HepG2 (cell line): ENCODE results near the gene CDCP1. TPM values are rescaled to one million over a fixed set of nuclear protein-coding genes. Genes with fewer than 3 reads are reported as not detected.

Experiments used
- ATAC-seq: fragments of 200-7000 bp; cut with Tn5 transposase; 3 replicates; pipeline ENCODE4 v1.9.1; 2020; ENCODE audit warnings: mild to moderate bottlenecking, moderate library complexity
- BruUV-seq: library from RNA; stranded (reverse); fragments of 400-500 nt; replicated peaks from 2 replicates; lab custom pipeline; 2021; lab: Mats Ljungman, UMichigan
- CTCF ChIA-PET: fragments of 300-600 bp; formaldehyde crosslinking; extraction: SDS; loops from one replicate; lab custom pipeline; 2021; ENCODE audit warnings: low total read pairs, inconsistent platforms, low intra/inter-chr PET ratio; lab: Yijun Ruan, JAX
- POLR2A ChIA-PET: fragments of 350-600 bp; sonication (Branson Sonifier 250); formaldehyde crosslinking; loops from one replicate; lab custom pipeline; 2020; ENCODE audit warnings: antibody characterized with exemption, inconsistent platforms; lab: Yijun Ruan, JAX
- DNase-seq: peaks from one replicate; pipeline ENCODE4 v3.0.0-alpha.2; 2015; ENCODE audit warnings: low spot score
- FAIRE-seq: peaks from 3 replicates; lab custom pipeline; 2011; peaks lifted over from hg19 to GRCh38; lab: Jason Lieb, UNC
- H2AFZ ChIP-seq: one replicate; pipeline ENCODE4 v1.6.1; 2011; ENCODE audit warnings: low read length, inconsistent platforms
- H3K27ac ChIP-seq: fragments of 300-600 bp; 3 replicates; pipeline ENCODE4 v1.8.0; 2011; ENCODE audit warnings: mixed run types, mild to moderate bottlenecking, mixed read lengths, low read length, inconsistent platforms; ENCODE audit not compliant: insufficient read depth; ENCODE audit errors: extremely low read length
- H3K27me3 ChIP-seq, 2 experiments: fragments of 200-600 bp in 1 of 2; 2 replicates in 1 of 2; 3 replicates in 1 of 2; pipeline versions ENCODE4 v1.6.0 to v1.8.0; 2011; ENCODE audit warnings: low read length in 2 of 2, mild to moderate bottlenecking in 2 of 2, moderate library complexity in 2 of 2, inconsistent platforms in 1 of 2; ENCODE audit not compliant: insufficient read depth in 2 of 2, control insufficient read depth in 1 of 2
- H3K36me3 ChIP-seq, 2 experiments: fragments of 200-600 bp in 1 of 2; replicated peaks in 1 of 2; 2 replicates in 1 of 2; 3 replicates in 1 of 2; pipeline versions ENCODE4 v1.5.1 to v1.8.0; 2011; ENCODE audit warnings: low read length in 2 of 2, inconsistent platforms in 1 of 2; ENCODE audit not compliant: insufficient read depth in 2 of 2, control insufficient read depth in 1 of 2
- H3K4me1 ChIP-seq: 2 replicates; pipeline ENCODE4 v1.5.1; 2012; ENCODE audit warnings: low read length, inconsistent platforms; ENCODE audit not compliant: insufficient read depth
- H3K4me2 ChIP-seq: 2 replicates; pipeline ENCODE4 v1.6.0; 2011; ENCODE audit warnings: low read depth, low read length, inconsistent platforms
- H3K4me3 ChIP-seq, 3 experiments: fragments of 200-600 bp in 1 of 3; sonication (generic), shearing (Covaris generic) in 1 of 3; replicated peaks in 1 of 3; 2 replicates each; pipeline ENCODE4 v1.5.1; 2011 to 2016; ENCODE audit warnings: low read length in 3 of 3, inconsistent platforms in 2 of 3, low read depth in 2 of 3, mild to moderate bottlenecking in 2 of 3, control low read depth in 1 of 3, mixed read lengths in 1 of 3; ENCODE audit not compliant: insufficient read depth in 1 of 3
- H3K79me2 ChIP-seq: one replicate; pipeline ENCODE4 v1.6.1; 2011; ENCODE audit warnings: low read length, inconsistent platforms; ENCODE audit not compliant: insufficient read depth
- H3K9ac ChIP-seq: 2 replicates; pipeline ENCODE4 v1.6.0; 2011; ENCODE audit warnings: mild to moderate bottlenecking, low read depth, low read length, inconsistent platforms; ENCODE audit not compliant: insufficient read depth
- H3K9me3 ChIP-seq: 2 replicates; pipeline ENCODE4 v1.5.1; 2012; ENCODE audit warnings: mild to moderate bottlenecking, low read length
- H4K20me1 ChIP-seq: 2 replicates; pipeline ENCODE4 v1.6.0; 2011; ENCODE audit warnings: inconsistent platforms, mild to moderate bottlenecking, low read length, moderate library complexity; ENCODE audit not compliant: insufficient read depth
- GABPA ChIP-seq, 2 experiments: IDR thresholded peaks; 2 replicates each; pipeline ENCODE4 v1.6.1; 2011 to 2016; ENCODE audit warnings: low read depth in 2 of 2, low read length in 1 of 2, missing biosample characterization in 1 of 2, missing genetic modification characterization in 1 of 2
- GATAD1 ChIP-seq: IDR thresholded peaks from 2 replicates; pipeline ENCODE4 v1.6.1; 2016; ENCODE audit warnings: missing genetic modification reagents, missing compliant biosample characterization
- MAX ChIP-seq: IDR thresholded peaks from 2 replicates; pipeline ENCODE4 v1.6.1; 2012; ENCODE audit warnings: inconsistent platforms
- PCBP1 ChIP-seq: fragments of 200-400 bp; formaldehyde crosslinking; IDR thresholded peaks from 2 replicates; pipeline ENCODE4 v1.6.1; 2017; ENCODE audit warnings: mild to moderate bottlenecking, low read depth, low read length, borderline replicate concordance
- TBX3 ChIP-seq: fragments of 450-650 bp; IDR thresholded peaks from 2 replicates; pipeline ENCODE4 v1.6.1; 2017; ENCODE audit warnings: antibody characterized with exemption, mild to moderate bottlenecking, inconsistent platforms, borderline replicate concordance
- TSC22D2 ChIP-seq: sonication (generic); formaldehyde crosslinking; IDR thresholded peaks from 2 replicates; pipeline ENCODE4 v1.5.1; 2020; ENCODE audit warnings: missing genetic modification reagents, mild to moderate bottlenecking, borderline replicate concordance
- ZBTB14 ChIP-seq: sonication (generic); formaldehyde crosslinking; IDR thresholded peaks from 2 replicates; pipeline ENCODE4 v1.4.0; 2020; ENCODE audit warnings: missing genetic modification reagents
- ZNF160 ChIP-seq: sonication (generic); formaldehyde crosslinking; IDR thresholded peaks from 2 replicates; pipeline ENCODE4 v1.8.0; 2022; ENCODE audit warnings: mild to moderate bottlenecking, inconsistent platforms, missing genetic modification reagents
- ZNF224 ChIP-seq: sonication (generic); formaldehyde crosslinking; IDR thresholded peaks from 2 replicates; pipeline ENCODE4 v1.5.0; 2020; ENCODE audit warnings: mild to moderate bottlenecking, missing genetic modification reagents
- ZNF280B ChIP-seq: sonication (generic); formaldehyde crosslinking; IDR thresholded peaks from 2 replicates; pipeline ENCODE4 v1.5.0; 2020; ENCODE audit warnings: missing genetic modification reagents, mild to moderate bottlenecking, borderline replicate concordance
- ZNF577 ChIP-seq: sonication (generic); formaldehyde crosslinking; IDR thresholded peaks from 2 replicates; pipeline ENCODE4 v1.4.0; 2020; ENCODE audit warnings: mild to moderate bottlenecking, low read depth, missing genetic modification reagents, borderline replicate concordance
- ZNF713 ChIP-seq: sonication (generic); formaldehyde crosslinking; IDR thresholded peaks from 2 replicates; pipeline ENCODE4 v1.4.0; 2020; ENCODE audit warnings: mild to moderate bottlenecking, missing genetic modification reagents
- ZNF784 ChIP-seq: sonication (generic); formaldehyde crosslinking; IDR thresholded peaks from 2 replicates; pipeline ENCODE4 v1.5.1; 2020; ENCODE audit warnings: missing genetic modification reagents, mild to moderate bottlenecking, borderline replicate concordance
- ZSCAN29 ChIP-seq: sonication (generic); formaldehyde crosslinking; conservative IDR thresholded peaks from 2 replicates; pipeline ENCODE4 v1.4.0; 2020; ENCODE audit warnings: mild to moderate bottlenecking, missing genetic modification reagents
- WGBS: methylation state at CpG from one replicate; pipeline ENCODE4 v1.1.6; 2017; ENCODE audit warnings: low lambda C conversion rate; 5-methylcytosine and 5-hydroxymethylcytosine counted together
- in situ Hi-C: cut with HindIII; loops from 2 replicates; pipeline ENCODE4 v1.10.0; 2017; ENCODE audit warnings: low pct_unique_long_range_greater_than_20kb; ENCODE audit not compliant: extremely low pct_ligation_motif_present
- intact Hi-C: fragments of 100-400 bp; cut with micrococcal nuclease; formaldehyde crosslinking; loops from one replicate; pipeline ENCODE4 v1.10.0; 2022; ENCODE audit not compliant: unreplicated experiment
- polyA plus RNA-seq, 8 experiments: library from polyadenylated mRNA; depleted of rRNA in 3 of 8; stranded (reverse) in 7 of 8; unstranded in 1 of 8; fragments of >200 nt; fragmentation: Illumina TruSeq in 4 of 8; extraction: Trizol in 4 of 8; gene quantifications; 2 replicates each; pipeline versions ENCODE4 v1.2.1 to v1.2.3, GENCODE V29; 2011 to 2016; ENCODE audit warnings: low read depth in 4 of 8, missing spikeins in 1 of 8, mixed read lengths in 1 of 8; ENCODE audit not compliant: insufficient read depth in 1 of 8
- total RNA-seq, 5 experiments: library from RNA; depleted of rRNA; stranded (reverse); fragments of >200 nt; fragmentation: Illumina TruSeq; extraction: Trizol; gene quantifications; 2 replicates each; pipeline ENCODE4 v1.2.3, GENCODE V29; 2016; ENCODE audit warnings: low read depth in 1 of 5
- TF ChIP-seq, protein P1 (sequence below): sonication (generic); formaldehyde crosslinking; IDR thresholded peaks from 2 replicates; pipeline ENCODE4 v1.5.0; 2020; ENCODE audit warnings: mild to moderate bottlenecking, low read depth, missing genetic modification reagents, borderline replicate concordance
- TF ChIP-seq, protein P2 (sequence below): sonication (generic); formaldehyde crosslinking; IDR thresholded peaks from 2 replicates; pipeline ENCODE4 v1.9.0; 2022; ENCODE audit warnings: low read depth, missing genetic modification reagents
- TF ChIP-seq, protein P3 (sequence below): IDR thresholded peaks from 2 replicates; pipeline ENCODE4 v1.6.1; 2018; ENCODE audit warnings: missing genetic modification reagents

Gene CDCP1
- total and polyA plus RNA-seq, 2 of the 13 experiments (the other 11 are each of a cell fraction or from before 2014, with no cell fraction given): 0.11 to 0.18 TPM

- Histone ChIP-seq H3K9me3 (no peaks in the 10 kb centered on the region), H3K9ac (no peak overlapping the region), H3K79me2 (no peaks in the 10 kb centered on the region), H3K27me3 (peaks cover 1 to 11% of the 10 kb centered on the region in 2 experiments; a peak in 3 of 5 replicates), H4K20me1 (no peaks in the 10 kb centered on the region), H3K27ac (no peak overlapping the region), H3K4me3 (no peak overlapping the region), H3K36me3 (no peaks in the 10 kb centered on the region), H3K4me1 (peaks cover 10% of the 10 kb centered on the region), H2AFZ (no peak overlapping the region), H3K4me2 (no peak overlapping the region)
- no TSS peak for BruUV-seq
- in situ Hi-C loops (no loop called here), intact Hi-C loops (no loop called here)
- CTCF ChIA-PET: no interaction called here
- FAIRE-seq (no peak), ATAC-seq (no peak), DNase-seq (no peak)
- TF ChIP-seq GABPA (IDR thresholded peaks at IDR 0.05; ENCODE audit: low read depth, low read length) (no peak), GABPA (CRISPR knock-in tag; IDR thresholded peaks at IDR 0.05; ENCODE audit: low read depth) (no peak), ZBTB14 (CRISPR knock-in tag) (no peak), ZNF280B (CRISPR knock-in tag) (no peak), ZNF577 (no peak), MAX (no peak), ZNF224 (no peak), TSC22D2 (CRISPR knock-in tag) (no peak), GATAD1 (CRISPR knock-in tag) (no peak), PCBP1 (no peak), TBX3 (no peak), ZNF160 (CRISPR knock-in tag) (no peak), ZNF713 (CRISPR knock-in tag) (no peak), ZSCAN29 (CRISPR knock-in tag) (no peak), ZNF784 (CRISPR knock-in tag) (no peak)
- TF ChIP-seq, protein P1, sequence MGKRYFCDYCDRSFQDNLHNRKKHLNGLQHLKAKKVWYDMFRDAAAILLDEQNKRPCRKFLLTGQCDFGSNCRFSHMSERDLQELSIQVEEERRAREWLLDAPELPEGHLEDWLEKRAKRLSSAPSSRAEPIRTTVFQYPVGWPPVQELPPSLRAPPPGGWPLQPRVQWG: no peak
- TF ChIP-seq, protein P2, sequence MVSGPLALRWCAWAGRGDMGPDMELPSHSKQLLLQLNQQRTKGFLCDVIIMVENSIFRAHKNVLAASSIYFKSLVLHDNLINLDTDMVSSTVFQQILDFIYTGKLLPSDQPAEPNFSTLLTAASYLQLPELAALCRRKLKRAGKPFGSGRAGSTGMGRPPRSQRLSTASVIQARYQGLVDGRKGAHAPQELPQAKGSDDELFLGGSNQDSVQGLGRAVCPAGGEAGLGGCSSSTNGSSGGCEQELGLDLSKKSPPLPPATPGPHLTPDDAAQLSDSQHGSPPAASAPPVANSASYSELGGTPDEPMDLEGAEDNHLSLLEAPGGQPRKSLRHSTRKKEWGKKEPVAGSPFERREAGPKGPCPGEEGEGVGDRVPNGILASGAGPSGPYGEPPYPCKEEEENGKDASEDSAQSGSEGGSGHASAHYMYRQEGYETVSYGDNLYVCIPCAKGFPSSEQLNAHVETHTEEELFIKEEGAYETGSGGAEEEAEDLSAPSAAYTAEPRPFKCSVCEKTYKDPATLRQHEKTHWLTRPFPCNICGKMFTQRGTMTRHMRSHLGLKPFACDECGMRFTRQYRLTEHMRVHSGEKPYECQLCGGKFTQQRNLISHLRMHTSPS (CRISPR knock-in tag): no peak
- TF ChIP-seq, protein P3, sequence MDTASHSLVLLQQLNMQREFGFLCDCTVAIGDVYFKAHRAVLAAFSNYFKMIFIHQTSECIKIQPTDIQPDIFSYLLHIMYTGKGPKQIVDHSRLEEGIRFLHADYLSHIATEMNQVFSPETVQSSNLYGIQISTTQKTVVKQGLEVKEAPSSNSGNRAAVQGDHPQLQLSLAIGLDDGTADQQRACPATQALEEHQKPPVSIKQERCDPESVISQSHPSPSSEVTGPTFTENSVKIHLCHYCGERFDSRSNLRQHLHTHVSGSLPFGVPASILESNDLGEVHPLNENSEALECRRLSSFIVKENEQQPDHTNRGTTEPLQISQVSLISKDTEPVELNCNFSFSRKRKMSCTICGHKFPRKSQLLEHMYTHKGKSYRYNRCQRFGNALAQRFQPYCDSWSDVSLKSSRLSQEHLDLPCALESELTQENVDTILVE (CRISPR knock-in tag): no peak
- 23% methylated on average over 2 of the region's 7 CpGs for WGBS
- POLR2A ChIA-PET: no interaction called here
These were observed 34.7 kb upstream of the CDCP1 start for GRCh38 chr3:45180899-45181298.
